CD4-positive, alpha-beta T cell (primary cell): ENCODE data around the gene PPM1L. TPM values are rescaled to one million over a fixed set of nuclear protein-coding genes. Genes with fewer than 3 reads are reported as not detected.

ENCODE experiments used
- ATAC-seq: fragments of 200-7000 bp; cut with Tn5 transposase; one replicate; pipeline ENCODE4 v1.10.0; 2022; ENCODE audit warnings: mild to moderate bottlenecking; ENCODE audit not compliant: poor library complexity
- CTCF ChIA-PET: fragments of 350-600 bp; sonication (Branson Sonifier 250); formaldehyde crosslinking; loops from one replicate; lab custom pipeline; 2021; ENCODE audit warnings: antibody characterized with exemption, inconsistent platforms; lab: Charles Lee
- POLR2A ChIA-PET: fragments of 350-600 bp; sonication (Branson Sonifier 250); formaldehyde crosslinking; loops from one replicate; lab custom pipeline; 2021; ENCODE audit warnings: antibody characterized with exemption, inconsistent platforms; lab: Charles Lee
- DNase-seq, 14 experiments: peaks; one replicate each; pipeline ENCODE4 v3.0.0-alpha.2; 2013 to 2020; ENCODE audit warnings: mixed read lengths in 2 of 14
- H3K27ac ChIP-seq, 2 donors: one replicate each; pipeline versions ENCODE4 v1.5.1 to v1.7.0; 2013; ENCODE audit warnings: low read length in 2 of 2, low read depth in 1 of 2, mild to moderate bottlenecking in 1 of 2
- H3K27me3 ChIP-seq, 2 experiments: 1 replicate in 1 of 2; 2 replicates in 1 of 2; pipeline versions ENCODE4 v1.6.1 to v1.7.0; 2013; ENCODE audit warnings: low read length in 2 of 2, control low read depth in 1 of 2, mild to moderate bottlenecking in 1 of 2, moderate library complexity in 1 of 2; ENCODE audit not compliant: insufficient read depth in 2 of 2, control insufficient read depth in 1 of 2
- H3K36me3 ChIP-seq: one replicate; pipeline ENCODE4 v1.6.1; 2013; ENCODE audit warnings: low read length, control low read depth; ENCODE audit not compliant: insufficient read depth
- H3K4me1 ChIP-seq: one replicate; pipeline ENCODE4 v1.6.1; 2013; ENCODE audit warnings: low read length, control low read depth; ENCODE audit not compliant: insufficient read depth
- H3K4me3 ChIP-seq: one replicate; pipeline ENCODE4 v1.5.1; 2013; ENCODE audit warnings: mild to moderate bottlenecking, low read length, moderate library complexity
- H3K9me3 ChIP-seq, 2 experiments: 1 replicate in 1 of 2; 2 replicates in 1 of 2; pipeline versions ENCODE4 v1.6.1 to v1.7.0; 2013; ENCODE audit warnings: low read length in 2 of 2, mild to moderate bottlenecking in 2 of 2, control low read depth in 1 of 2, moderate library complexity in 1 of 2; ENCODE audit not compliant: control insufficient read depth in 1 of 2, insufficient read depth in 1 of 2
- H3K27ac Mint-ChIP-seq: one replicate; pipeline ENCODE4 v1.8.0; 2020; ENCODE audit warnings: mixed read lengths
- H3K27me3 Mint-ChIP-seq: one replicate; pipeline ENCODE4 v1.8.0; 2021; ENCODE audit warnings: mixed read lengths
- H3K36me3 Mint-ChIP-seq: one replicate; pipeline ENCODE4 v1.8.0; 2021; ENCODE audit warnings: low read depth, mixed read lengths
- H3K4me1 Mint-ChIP-seq: one replicate; pipeline ENCODE4 v1.8.0; 2021; ENCODE audit warnings: low read depth, mixed read lengths
- H3K4me3 Mint-ChIP-seq: one replicate; pipeline ENCODE4 v1.8.0; 2020; ENCODE audit warnings: mild to moderate bottlenecking, mixed read lengths
- H3K9me3 Mint-ChIP-seq: one replicate; pipeline ENCODE4 v1.8.0; 2020; ENCODE audit warnings: mixed read lengths
- intact Hi-C, 2 experiments: fragments of 100-400 bp; cut with DNase I in 1 of 2; cut with micrococcal nuclease in 1 of 2; formaldehyde crosslinking; loops; one replicate each; pipeline versions ENCODE4 v1.15.1 to v1.9.0; 2023 to 2025; cut with DNase I, micrococcal nuclease
- total RNA-seq, 174 experiments: library from RNA in 2 of 174; stranded (reverse) in 2 of 174; gene quantifications; one replicate each; pipeline ENCODE4 v1.2.3 and lab custom pipeline; 2021 to 2026
- TF ChIP-seq, protein P1 (sequence below): fragments of 200-600 bp; IDR thresholded peaks from one replicate; pipeline ENCODE4 v1.8.0; 2022; ENCODE audit warnings: antibody characterized with exemption, mild to moderate bottlenecking

Gene PPM1L
- total RNA-seq, 2 experiments from 2014 or later, result 3.0 to 3.4 TPM

GRCh38 chr3:160830796-160831195 is 74.8 kb downstream of the PPM1L start:
- Histone ChIP-seq H3K9me3 (no peaks in the 10 kb centered on the region), H3K4me3 (no peak overlapping the region), H3K27me3 (no peaks in the 10 kb centered on the region), H3K4me1 (no peaks in the 10 kb centered on the region), H3K27ac (no peak overlapping the region), H3K36me3 (no peaks in the 10 kb centered on the region)
- Mint-ChIP-seq H3K36me3 (no peaks in the 10 kb centered on the region), H3K4me1 (no peaks in the 10 kb centered on the region), H3K4me3 (no peak overlapping the region), H3K9me3 (peaks cover 3% of the 10 kb centered on the region), H3K27ac (no peak overlapping the region), H3K27me3 (no peaks in the 10 kb centered on the region)
- ATAC-seq (no peak), DNase-seq (no peak)
- TF ChIP-seq, protein P1, sequence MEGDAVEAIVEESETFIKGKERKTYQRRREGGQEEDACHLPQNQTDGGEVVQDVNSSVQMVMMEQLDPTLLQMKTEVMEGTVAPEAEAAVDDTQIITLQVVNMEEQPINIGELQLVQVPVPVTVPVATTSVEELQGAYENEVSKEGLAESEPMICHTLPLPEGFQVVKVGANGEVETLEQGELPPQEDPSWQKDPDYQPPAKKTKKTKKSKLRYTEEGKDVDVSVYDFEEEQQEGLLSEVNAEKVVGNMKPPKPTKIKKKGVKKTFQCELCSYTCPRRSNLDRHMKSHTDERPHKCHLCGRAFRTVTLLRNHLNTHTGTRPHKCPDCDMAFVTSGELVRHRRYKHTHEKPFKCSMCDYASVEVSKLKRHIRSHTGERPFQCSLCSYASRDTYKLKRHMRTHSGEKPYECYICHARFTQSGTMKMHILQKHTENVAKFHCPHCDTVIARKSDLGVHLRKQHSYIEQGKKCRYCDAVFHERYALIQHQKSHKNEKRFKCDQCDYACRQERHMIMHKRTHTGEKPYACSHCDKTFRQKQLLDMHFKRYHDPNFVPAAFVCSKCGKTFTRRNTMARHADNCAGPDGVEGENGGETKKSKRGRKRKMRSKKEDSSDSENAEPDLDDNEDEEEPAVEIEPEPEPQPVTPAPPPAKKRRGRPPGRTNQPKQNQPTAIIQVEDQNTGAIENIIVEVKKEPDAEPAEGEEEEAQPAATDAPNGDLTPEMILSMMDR, result no peak
- CTCF ChIA-PET, result no interaction called here
- POLR2A ChIA-PET, result no interaction called here
- intact Hi-C loops, result no loop called here

DNA sequence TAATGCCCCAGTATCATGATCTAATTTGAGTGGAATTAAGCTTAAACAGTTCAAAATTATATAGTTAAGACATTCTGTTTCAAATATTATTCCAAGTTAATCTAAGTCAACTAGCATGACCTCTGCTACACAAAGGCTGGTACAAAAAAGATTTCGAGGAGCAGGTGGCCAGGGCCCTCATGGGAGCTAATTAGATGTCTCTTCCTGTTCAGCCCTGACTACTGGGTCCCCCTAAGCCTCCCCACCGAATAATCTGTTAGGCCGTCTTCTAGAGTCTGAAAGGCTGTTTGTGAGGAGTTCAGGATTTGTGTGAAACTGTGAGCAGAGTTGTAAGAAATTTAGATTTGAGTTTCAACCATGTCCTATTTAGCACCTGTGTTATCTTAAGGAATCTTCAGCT is 75.4 kb downstream of the PPM1L start:
- no peak overlapping the region for H3K27ac Mint-ChIP-seq
- no peak for DNase-seq
- no peak for ATAC-seq

DNA sequence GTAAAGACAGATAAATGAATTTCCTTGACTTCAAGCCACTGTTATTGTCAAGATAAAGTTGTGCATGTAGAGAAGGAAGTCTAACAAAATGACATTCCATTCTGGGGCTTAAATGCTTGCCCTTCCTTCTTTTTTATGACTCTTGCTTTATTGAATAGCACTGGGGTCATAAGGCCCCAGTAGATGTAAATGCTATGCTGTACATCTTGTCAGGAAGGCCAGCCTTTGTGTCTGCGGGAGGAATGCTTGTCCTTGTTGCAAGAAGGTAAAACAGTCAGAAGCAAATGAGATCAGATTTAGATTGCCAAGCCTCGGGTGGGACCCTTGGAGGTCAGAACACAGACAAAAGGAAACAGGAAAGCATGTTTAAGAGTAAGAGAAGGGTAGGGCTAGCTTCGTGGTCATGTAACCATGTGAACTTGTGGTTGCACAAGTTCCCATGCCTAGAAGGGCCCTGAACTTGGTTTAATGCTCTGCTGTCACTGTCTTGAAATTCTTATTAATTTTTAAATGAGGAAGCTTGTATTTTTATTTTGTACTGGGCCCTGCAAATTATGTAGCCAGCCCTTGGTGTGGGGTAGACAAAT is 81.5 kb downstream of the PPM1L start:
- ChIA-PET CTCF (no interaction called here), POLR2A (no interaction called here)
- H3K27ac Mint-ChIP-seq, result no peak overlapping the region
- H3K27ac ChIP-seq, result no peak overlapping the region
- TF ChIP-seq, protein P1, result no peak
- H3K4me3 ChIP-seq, result no peak overlapping the region
- H3K9me3 ChIP-seq, result peaks cover 0 to 9% of the 10 kb centered on the region in 2 experiments
- intact Hi-C loops, result no loop called here
- H3K36me3 Mint-ChIP-seq, result no peaks in the 10 kb centered on the region
- ATAC-seq (no peak), DNase-seq (peak in 2 of 14 experiments; percentile 8 to 24)
- H3K27me3 ChIP-seq, result no peaks in the 10 kb centered on the region
- no peaks in the 10 kb centered on the region for H3K4me1 ChIP-seq
- H3K9me3 Mint-ChIP-seq, result peaks cover 5% of the 10 kb centered on the region
- no peaks in the 10 kb centered on the region for H3K27me3 Mint-ChIP-seq
- no peaks in the 10 kb centered on the region for H3K36me3 ChIP-seq
- H3K4me3 Mint-ChIP-seq, result no peak overlapping the region
- H3K4me1 Mint-ChIP-seq, result no peaks in the 10 kb centered on the region

More for the DNA sequence above, 75.4 kb downstream of the PPM1L start:
- Mint-ChIP-seq H3K36me3 (no peaks in the 10 kb centered on the region), H3K9me3 (peaks cover 3% of the 10 kb centered on the region), H3K27me3 (no peaks in the 10 kb centered on the region), H3K4me3 (no peak overlapping the region), H3K4me1 (no peaks in the 10 kb centered on the region)
- Histone ChIP-seq H3K9me3 (no peaks in the 10 kb centered on the region), H3K4me3 (no peak overlapping the region), H3K27me3 (no peaks in the 10 kb centered on the region), H3K36me3 (no peaks in the 10 kb centered on the region), H3K27ac (no peak overlapping the region), H3K4me1 (no peaks in the 10 kb centered on the region)
- ChIA-PET POLR2A (no interaction called here), CTCF (no interaction called here)
- TF ChIP-seq, protein P1, result no peak
- intact Hi-C loops, result no loop called here
